Common myeloid progenitor, CD34-positive (primary cell): ENCODE results near the gene AGAP1.

Experiments
- CTCF ChIA-PET: fragments of 350-600 bp; sonication (Branson Sonifier 250); formaldehyde crosslinking; loops from one replicate; lab custom pipeline; 2021; ENCODE audit warnings: antibody characterized with exemption; lab: Charles Lee
- POLR2A ChIA-PET: fragments of 350-600 bp; sonication (Branson Sonifier 250); formaldehyde crosslinking; loops from one replicate; lab custom pipeline; 2021; ENCODE audit warnings: antibody characterized with exemption; lab: Charles Lee
- DNase-seq, 3 donors: peaks; one replicate each; pipeline versions ENCODE4 v3.0.0 to v3.0.0-alpha.2; 2013
- H3K27ac ChIP-seq, 2 experiments: 1 replicate in 1 of 2; 2 replicates in 1 of 2; pipeline ENCODE4 v1.7.0; 2013; ENCODE audit warnings: inconsistent platforms in 2 of 2, low read length in 2 of 2, mild to moderate bottlenecking in 2 of 2, low read depth in 1 of 2, moderate library complexity in 1 of 2; ENCODE audit not compliant: severe bottlenecking in 2 of 2, insufficient read depth in 1 of 2, poor library complexity in 1 of 2
- H3K27me3 ChIP-seq, 5 experiments: replicated peaks in 2 of 5; 1 replicate in 3 of 5; 2 replicates in 2 of 5; pipeline versions ENCODE4 v1.6.1 to v1.7.0; 2013; ENCODE audit warnings: low read length in 4 of 5, mild to moderate bottlenecking in 2 of 5, moderate library complexity in 2 of 5, inconsistent platforms in 1 of 5; ENCODE audit not compliant: insufficient read depth in 5 of 5, control insufficient read depth in 4 of 5
- H3K36me3 ChIP-seq, 4 experiments: 1 replicate in 2 of 4; 2 replicates in 2 of 4; pipeline versions ENCODE4 v1.6.1 to v1.7.0; 2013; ENCODE audit warnings: low read length in 3 of 4, control low read depth in 1 of 4, mild to moderate bottlenecking in 1 of 4; ENCODE audit not compliant: control insufficient read depth in 4 of 4, insufficient read depth in 4 of 4
- H3K4me1 ChIP-seq, 4 experiments: 1 replicate in 3 of 4; 2 replicates in 1 of 4; pipeline versions ENCODE4 v1.6.1 to v1.7.1; 2013; ENCODE audit warnings: low read length in 3 of 4, mild to moderate bottlenecking in 3 of 4, control low read depth in 1 of 4, inconsistent platforms in 1 of 4, moderate library complexity in 1 of 4; ENCODE audit not compliant: control insufficient read depth in 4 of 4, insufficient read depth in 4 of 4; ENCODE audit errors: control extremely low read depth in 1 of 4
- H3K4me3 ChIP-seq, 7 experiments: 1 replicate in 4 of 7; 2 replicates in 3 of 7; pipeline versions ENCODE4 v1.5.1 to v1.7.0; 2013; ENCODE audit warnings: mild to moderate bottlenecking in 7 of 7, low read length in 6 of 7, moderate library complexity in 6 of 7, inconsistent platforms in 2 of 7, low read depth in 2 of 7, control low read depth in 1 of 7; ENCODE audit not compliant: insufficient read depth in 4 of 7, control insufficient read depth in 1 of 7; ENCODE audit errors: extremely low read depth in 1 of 7
- H3K9me3 ChIP-seq, 5 experiments: 1 replicate in 4 of 5; 2 replicates in 1 of 5; pipeline versions ENCODE4 v1.6.1 to v1.7.1; 2013; ENCODE audit warnings: low read length in 4 of 5, mild to moderate bottlenecking in 2 of 5, inconsistent platforms in 1 of 5, low read depth in 1 of 5, moderate library complexity in 1 of 5; ENCODE audit not compliant: control insufficient read depth in 4 of 5, insufficient read depth in 2 of 5; ENCODE audit errors: control extremely low read depth in 1 of 5
- WGBS: methylation state at CpG from one replicate; pipeline ENCODE4 v1.1.5; 2013; ENCODE audit not compliant: insufficient coverage; 5-methylcytosine and 5-hydroxymethylcytosine counted together

The AGAP1 gene

GRCh38 chr2:235715601-235716000 is 221.8 kb downstream of the AGAP1 start:
- H3K27ac ChIP-seq: no peak overlapping the region
- no peak for DNase-seq
- no peaks in the 10 kb centered on the region for H3K36me3 ChIP-seq
- no peaks in the 10 kb centered on the region for H3K4me1 ChIP-seq
- ChIA-PET CTCF (no interaction called here), POLR2A (no interaction called here)
- H3K4me3 ChIP-seq: no peak overlapping the region
- H3K9me3 ChIP-seq: no peaks in the 10 kb centered on the region
- H3K27me3 ChIP-seq: peaks cover 0 to 31% (median 4%) of the 10 kb centered on the region in 5 experiments
- WGBS: 93% methylated on average over 10 of the region's 10 CpGs

- Histone ChIP-seq H3K27ac (no peak overlapping the region), H3K27me3 (peaks cover 0 to 31% (median 4%) of the 10 kb centered on the region in 5 experiments), H3K36me3 (no peaks in the 10 kb centered on the region), H3K4me1 (no peaks in the 10 kb centered on the region), H3K4me3 (no peak overlapping the region), H3K9me3 (no peaks in the 10 kb centered on the region)
- POLR2A ChIA-PET: no interaction called here
- DNase-seq: no peak
- 98% methylated on average over 13 of the region's 13 CpGs for WGBS
- CTCF ChIA-PET: no interaction called here
Observed at GRCh38 chr2:235716875-235717496, 223.1 kb downstream of the AGAP1 start.

GRCh38 chr2:235719146-235719942 is 225.5 kb downstream of the AGAP1 start:
- H3K4me3 ChIP-seq: no peak overlapping the region
- POLR2A ChIA-PET: no interaction called here
- no peaks in the 10 kb centered on the region for H3K9me3 ChIP-seq
- WGBS: 92% methylated on average over 5 of the region's 7 CpGs
- H3K36me3 ChIP-seq: no peaks in the 10 kb centered on the region
- DNase-seq: no peak
- no peaks in the 10 kb centered on the region for H3K4me1 ChIP-seq
- CTCF ChIA-PET: interaction anchor here (1.3 kb wide), 1 partner anchor 21 kb away, joined by 3 read pairs; no protein-coding TSS in a partner anchor
- H3K27me3 ChIP-seq: peaks cover 0 to 27% (median 6%) of the 10 kb centered on the region in 5 experiments
- no peak overlapping the region for H3K27ac ChIP-seq

- Histone ChIP-seq H3K4me3 (no peak overlapping the region), H3K9me3 (no peaks in the 10 kb centered on the region), H3K4me1 (no peaks in the 10 kb centered on the region), H3K27ac (no peak overlapping the region), H3K27me3 (peaks cover 0 to 19% (median 7%) of the 10 kb centered on the region in 5 experiments), H3K36me3 (no peaks in the 10 kb centered on the region)
- ChIA-PET CTCF (no interaction called here), POLR2A (interaction anchor here (0.6 kb wide), 1 partner anchor 525 kb away, joined by 4 read pairs; no protein-coding TSS in a partner anchor)
- DNase-seq: no peak
- WGBS: 83% methylated on average over 1 of the region's 3 CpGs
Observed at GRCh38 chr2:235721625-235722024, 227.8 kb downstream of the AGAP1 start.

- ChIA-PET POLR2A (no interaction called here), CTCF (no interaction called here)
- Histone ChIP-seq H3K27me3 (peaks cover 0 to 14% (median 6%) of the 10 kb centered on the region in 5 experiments), H3K27ac (no peak overlapping the region), H3K4me1 (no peaks in the 10 kb centered on the region), H3K4me3 (no peak overlapping the region), H3K9me3 (no peaks in the 10 kb centered on the region), H3K36me3 (no peaks in the 10 kb centered on the region)
- DNase-seq: no peak
- WGBS: 98% methylated on average over 5 of the region's 7 CpGs
Observed at GRCh38 chr2:235722869-235723268, 229.0 kb downstream of the AGAP1 start.

- POLR2A ChIA-PET: no interaction called here
- DNase-seq: no peak
- CTCF ChIA-PET: interaction anchor here (1.2 to 1.3 kb wide), 2 partner anchors 11 to 458 kb away, joined by 3 read pairs; no protein-coding TSS in a partner anchor
Observed at GRCh38 chr2:235723371-235723770, 229.5 kb downstream of the AGAP1 start.

More at GRCh38 chr2:235723371-235723770, 229.5 kb downstream of the AGAP1 start:
- no peak overlapping the region for H3K27ac ChIP-seq
- no peaks in the 10 kb centered on the region for H3K9me3 ChIP-seq
- H3K4me1 ChIP-seq: no peaks in the 10 kb centered on the region
- peaks cover 0 to 11% (median 5%) of the 10 kb centered on the region in 5 experiments for H3K27me3 ChIP-seq
- no peak overlapping the region for H3K4me3 ChIP-seq
- WGBS: 89% methylated on average over 4 of the region's 6 CpGs
- no peaks in the 10 kb centered on the region for H3K36me3 ChIP-seq
